Measurements from ENCODE around the gene ERBB2. TPM values are rescaled to one million over a fixed set of nuclear protein-coding genes. Genes with fewer than 3 reads are reported as not detected.

Gene ERBB2
- total RNA-seq, 4 donors from 2014 or later: 75.2 to 170 (median 86.5) TPM

DNA sequence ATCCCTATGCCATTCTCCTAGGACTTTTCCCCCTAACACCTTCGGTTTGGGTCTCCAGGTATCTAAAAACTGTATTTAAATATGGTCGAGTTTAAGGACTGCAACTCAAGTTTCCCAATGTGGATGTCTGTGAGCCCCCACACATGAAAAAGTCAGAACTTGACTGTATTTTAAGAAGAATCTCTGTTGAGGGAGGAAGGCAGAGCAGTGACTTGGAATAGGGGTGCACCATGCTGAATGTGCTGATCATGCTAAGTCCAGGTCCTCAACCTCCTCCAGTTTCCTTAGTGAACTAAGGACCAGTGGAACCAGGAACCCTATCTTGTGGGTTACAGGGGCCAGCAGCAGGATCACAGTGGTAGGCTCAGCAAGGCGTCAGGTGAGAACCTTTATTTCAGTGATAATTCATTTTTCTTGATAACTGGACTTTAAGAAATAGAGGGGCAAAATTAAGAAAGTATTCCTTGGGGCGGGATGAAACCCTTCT is 57.4 kb downstream of the ERBB2 start:
- no peak overlapping the region for H3K4me3 ChIP-seq
- WGBS, 2 donors: 84 to 87% methylated on average over 4 of the region's 4 CpGs
- intact Hi-C loops (cut with DNase I): loop anchor here (5.0 kb wide), 1 partner anchor 135 kb away; no protein-coding TSS in a partner anchor

GRCh38 chr17:39757931-39758873 is 58.3 kb downstream of the ERBB2 start:
- Histone ChIP-seq H3K36me3 (no peaks in the 10 kb centered on the region), H3K4me1 (peaks cover 10 to 26% (median 16%) of the 10 kb centered on the region in 3 donors), H3K9me3 (no peaks in the 10 kb centered on the region), H3K4me3 (no peak overlapping the region), H3K27ac (no peak overlapping the region), H3K27me3 (peaks cover 0 to 28% (median 0%) of the 10 kb centered on the region in 4 donors)
- intact Hi-C loops (cut with DNase I): loop anchor here (5.0 kb wide), 1 partner anchor 136 kb away; no protein-coding TSS in a partner anchor
- TF ChIP-seq CTCF (IDR thresholded peaks at IDR 0.05) (no peak), POLR2A (IDR thresholded peaks at IDR 0.05) (no peak)
- 56 to 57% methylated on average over 12 of the region's 12 CpGs for WGBS, 2 donors
- DNase-seq: no peak

More for the DNA sequence above, 57.4 kb downstream of the ERBB2 start:
- Histone ChIP-seq H3K36me3 (no peaks in the 10 kb centered on the region), H3K27ac (no peak overlapping the region), H3K9me3 (no peaks in the 10 kb centered on the region), H3K27me3 (peaks cover 0 to 21% (median 0%) of the 10 kb centered on the region in 4 donors), H3K4me1 (peaks cover 15 to 31% (median 18%) of the 10 kb centered on the region in 3 donors)
- DNase-seq: no peak
- TF ChIP-seq CTCF (IDR thresholded peaks at IDR 0.05) (no peak), POLR2A (IDR thresholded peaks at IDR 0.05) (no peak)

GRCh38 chr17:39759204-39759603 is 59.3 kb downstream of the ERBB2 start:
- Histone ChIP-seq H3K9me3 (no peaks in the 10 kb centered on the region), H3K4me3 (no peak overlapping the region), H3K27me3 (peaks cover 0 to 35% (median 0%) of the 10 kb centered on the region in 4 donors), H3K27ac (no peak overlapping the region), H3K4me1 (peaks cover 5 to 16% (median 6%) of the 10 kb centered on the region in 3 donors), H3K36me3 (no peaks in the 10 kb centered on the region)
- intact Hi-C loops (cut with DNase I): loop anchor here (5.0 kb wide), 1 partner anchor 137 kb away; no protein-coding TSS in a partner anchor
- no peak for TF ChIP-seq POLR2A (IDR thresholded peaks at IDR 0.05)
- no peak for TF ChIP-seq CTCF (IDR thresholded peaks at IDR 0.05)
- no peak for DNase-seq
- WGBS, 2 donors: 65 to 86% methylated on average over 3 to 5 of the region's 5 CpGs

- Histone ChIP-seq H3K36me3 (no peaks in the 10 kb centered on the region), H3K4me1 (no peaks in the 10 kb centered on the region), H3K9me3 (no peaks in the 10 kb centered on the region), H3K27ac (no peak overlapping the region), H3K27me3 (peaks cover 0 to 35% (median 0%) of the 10 kb centered on the region in 4 donors), H3K4me3 (no peak overlapping the region)
- TF ChIP-seq CTCF (IDR thresholded peaks at IDR 0.05) (no peak), POLR2A (IDR thresholded peaks at IDR 0.05) (no peak)
- no peak for DNase-seq
- intact Hi-C loops (cut with DNase I): loop anchor here (10.0 kb wide), 1 partner anchor 103 kb away; the partner anchor contains the start of genes IKZF3 and ZPBP2
- WGBS, 2 donors: 88 to 94% methylated on average over 3 to 4 of the region's 10 CpGs
Measured at GRCh38 chr17:39761861-39762496, 62.1 kb downstream of the ERBB2 start.
